ENCODE results near the gene TSLP. TPM values are rescaled to one million over a fixed set of nuclear protein-coding genes. Genes with fewer than 3 reads are reported as not detected.

The TSLP gene
- total RNA-seq, result under 1 TPM; 0.20 to 0.22 TPM
- polyA plus RNA-seq (ENCODE audit: insufficient read length in 2 of 2), result under 1 TPM; 0.09 to 0.14 TPM
- long read RNA-seq, donor 1, result 0 reads
- long read RNA-seq, donor 2, result 0 reads
- long read RNA-seq, donor 3, result 0 reads
- long read RNA-seq, donor 4, transcript TSLP-202 (2 exons, 2,411 nt), result major isoform, 5 of 5 reads
- long read RNA-seq, donor 4, partial matches to known transcripts, result 0 of 5 reads
- long read RNA-seq, donor 4, other reads (novel, unspliced or antisense), result 0 of 5 reads

- Histone ChIP-seq H3K4me1 (ENCODE audit: control insufficient read depth, insufficient read depth, low read length) (peaks cover 17% of the 10 kb centered on the region), H3K36me3 (ENCODE audit: control insufficient read depth, insufficient read depth, low read length) (no peaks in the 10 kb centered on the region), H3K4me3 (ENCODE audit: low read depth, low read length) (peak within 1 kb of the TSS; percentile 44), H3K27ac (ENCODE audit: low read depth, low read length) (no peak within 1 kb of the TSS), H3K27me3 (ENCODE audit: control insufficient read depth, insufficient read depth, low read length) (peaks cover 52% of the 10 kb centered on the region), H3K9me3 (ENCODE audit: control insufficient read depth, insufficient read depth, low read length) (no peaks in the 10 kb centered on the region)
- 67% methylated on average over 2 of the region's 4 CpGs for WGBS (ENCODE audit: insufficient coverage)
- DNase-seq (ENCODE audit: low read depth in 4 of 6, low spot score in 6 of 6), result no peak
Observed at GRCh38 chr5:111071413-111071812, at the start of gene TSLP. TSLP (plus strand) TSS chr5:111071713; CDS start chr5:111071891, 178 bp downstream.

- no peaks in the 10 kb centered on the region for H3K27me3 ChIP-seq (ENCODE audit: control insufficient read depth, insufficient read depth, low read length)
- H3K9me3 ChIP-seq (ENCODE audit: control insufficient read depth, insufficient read depth, low read length), result no peaks in the 10 kb centered on the region
- H3K4me3 ChIP-seq (ENCODE audit: low read depth, low read length), result no peak overlapping the region
- WGBS (ENCODE audit: insufficient coverage), result 84% methylated on average over 2 of the region's 5 CpGs
- no peaks in the 10 kb centered on the region for H3K36me3 ChIP-seq (ENCODE audit: control insufficient read depth, insufficient read depth, low read length)
- H3K4me1 ChIP-seq (ENCODE audit: control insufficient read depth, insufficient read depth, low read length), result no peaks in the 10 kb centered on the region
- no peak for DNase-seq (ENCODE audit: low read depth in 4 of 6, low spot score in 6 of 6)
- H3K27ac ChIP-seq (ENCODE audit: low read depth, low read length), result no peak overlapping the region
Observed at GRCh38 chr5:111022301-111022700, 49.2 kb upstream of the TSLP start.

DNA sequence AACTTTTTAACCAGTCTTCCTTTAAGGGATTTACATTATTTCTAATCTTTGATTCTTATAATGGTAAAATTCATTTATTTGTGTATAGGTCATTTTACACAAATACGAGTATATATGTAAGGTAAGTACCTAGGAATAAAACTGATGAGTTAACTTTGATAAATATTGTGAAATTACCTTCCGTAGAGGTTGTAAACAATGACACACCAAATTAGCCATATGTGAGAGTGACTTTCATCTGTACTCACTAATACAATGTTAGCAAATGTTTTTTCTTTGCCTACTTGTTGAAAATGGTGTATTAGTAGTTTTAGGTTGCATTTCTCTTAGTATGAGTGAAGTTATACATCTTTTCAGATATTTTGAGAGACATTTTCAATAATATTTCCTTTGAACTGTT, 42.6 kb upstream of the TSLP start:
- no CpG with 5 or more reads among the region's 2 CpGs for WGBS (ENCODE audit: insufficient coverage)
- H3K4me3 ChIP-seq (ENCODE audit: low read depth, low read length), result no peak overlapping the region
- H3K4me1 ChIP-seq (ENCODE audit: control insufficient read depth, insufficient read depth, low read length), result no peaks in the 10 kb centered on the region
- H3K9me3 ChIP-seq (ENCODE audit: control insufficient read depth, insufficient read depth, low read length), result no peaks in the 10 kb centered on the region
- no peak overlapping the region for H3K27ac ChIP-seq (ENCODE audit: low read depth, low read length)
- no peaks in the 10 kb centered on the region for H3K36me3 ChIP-seq (ENCODE audit: control insufficient read depth, insufficient read depth, low read length)
- no peak for DNase-seq (ENCODE audit: low read depth in 4 of 6, low spot score in 6 of 6)
- H3K27me3 ChIP-seq (ENCODE audit: control insufficient read depth, insufficient read depth, low read length), result no peaks in the 10 kb centered on the region

DNA sequence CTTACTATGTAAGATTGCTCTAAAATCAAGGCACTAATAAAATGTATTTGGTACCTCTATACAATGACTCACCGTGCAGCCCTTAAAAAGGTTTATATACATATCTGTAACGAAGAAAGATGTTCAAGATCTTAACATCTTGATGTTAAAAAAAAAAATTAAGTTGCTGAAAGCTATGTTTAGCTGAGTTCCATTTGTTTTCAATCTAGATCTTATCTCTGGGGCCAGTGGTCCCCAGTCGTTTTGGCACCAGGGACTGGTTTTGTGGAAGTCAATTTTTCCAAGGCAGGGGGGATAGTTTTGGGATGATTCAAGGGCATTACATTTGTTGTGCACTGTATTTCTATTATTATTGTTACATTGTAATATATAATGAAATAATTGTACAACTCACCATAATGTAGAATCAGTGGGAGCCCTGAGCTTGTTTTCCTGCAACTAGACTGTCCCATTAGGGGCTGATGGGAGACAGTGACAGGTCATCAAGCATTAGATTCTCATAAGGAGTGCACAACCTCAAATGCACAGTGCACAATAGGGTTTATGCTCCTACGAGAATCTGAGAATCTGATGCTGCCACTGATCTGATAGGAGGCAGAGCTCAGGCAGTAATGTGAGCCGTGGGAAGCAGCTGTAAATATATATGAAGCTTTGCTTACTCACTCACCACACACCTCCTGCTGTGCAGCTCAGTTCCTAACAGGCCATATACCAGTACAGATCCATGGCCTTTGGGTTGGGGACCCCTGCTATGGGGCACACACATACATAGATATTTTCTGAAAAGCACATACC, 27.6 kb upstream of the TSLP start:
- no peak overlapping the region for H3K4me3 ChIP-seq (ENCODE audit: low read depth, low read length)
- H3K4me1 ChIP-seq (ENCODE audit: control insufficient read depth, insufficient read depth, low read length), result no peaks in the 10 kb centered on the region
- peaks cover 2% of the 10 kb centered on the region for H3K9me3 ChIP-seq (ENCODE audit: control insufficient read depth, insufficient read depth, low read length)
- no peak for DNase-seq (ENCODE audit: low read depth in 4 of 6, low spot score in 6 of 6)
- H3K27ac ChIP-seq (ENCODE audit: low read depth, low read length), result no peak overlapping the region
- no peaks in the 10 kb centered on the region for H3K36me3 ChIP-seq (ENCODE audit: control insufficient read depth, insufficient read depth, low read length)
- no peaks in the 10 kb centered on the region for H3K27me3 ChIP-seq (ENCODE audit: control insufficient read depth, insufficient read depth, low read length)
- WGBS (ENCODE audit: insufficient coverage), result 60% methylated on average over 1 of the region's 5 CpGs

DNA sequence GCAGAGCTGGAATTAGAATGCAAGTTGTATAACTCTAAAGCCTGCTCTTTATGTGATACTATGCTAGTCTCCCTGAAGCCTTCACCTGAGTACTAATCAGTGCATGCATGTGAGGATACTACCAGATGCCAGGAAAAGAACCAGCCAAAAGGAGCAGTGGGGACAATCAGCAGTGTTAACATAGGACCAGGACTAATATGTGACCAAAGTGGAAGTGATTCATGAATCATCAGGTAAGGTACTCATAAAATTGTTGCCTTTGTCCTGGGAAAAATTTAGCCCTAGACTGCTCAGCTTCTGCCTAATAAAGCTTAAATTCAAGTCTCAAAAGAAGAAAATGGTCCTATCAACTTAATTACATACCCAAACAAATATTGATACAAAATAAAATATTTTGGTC, 13.4 kb upstream of the TSLP start:
- H3K4me3 ChIP-seq (ENCODE audit: low read depth, low read length), result no peak overlapping the region
- H3K27me3 ChIP-seq (ENCODE audit: control insufficient read depth, insufficient read depth, low read length), result no peaks in the 10 kb centered on the region
- no peak for DNase-seq (ENCODE audit: low read depth in 4 of 6, low spot score in 6 of 6)
- H3K27ac ChIP-seq (ENCODE audit: low read depth, low read length), result no peak overlapping the region
- H3K36me3 ChIP-seq (ENCODE audit: control insufficient read depth, insufficient read depth, low read length), result no peaks in the 10 kb centered on the region
- H3K9me3 ChIP-seq (ENCODE audit: control insufficient read depth, insufficient read depth, low read length), result no peaks in the 10 kb centered on the region
- H3K4me1 ChIP-seq (ENCODE audit: control insufficient read depth, insufficient read depth, low read length), result no peaks in the 10 kb centered on the region

GRCh38 chr5:111060169-111060568, 11.3 kb upstream of the TSLP start:
- no peaks in the 10 kb centered on the region for H3K9me3 ChIP-seq (ENCODE audit: control insufficient read depth, insufficient read depth, low read length)
- H3K4me3 ChIP-seq (ENCODE audit: low read depth, low read length), result no peak overlapping the region
- no peaks in the 10 kb centered on the region for H3K27me3 ChIP-seq (ENCODE audit: control insufficient read depth, insufficient read depth, low read length)
- no peak overlapping the region for H3K27ac ChIP-seq (ENCODE audit: low read depth, low read length)
- WGBS (ENCODE audit: insufficient coverage), result no CpG with 5 or more reads among the region's 2 CpGs
- H3K4me1 ChIP-seq (ENCODE audit: control insufficient read depth, insufficient read depth, low read length), result no peaks in the 10 kb centered on the region
- no peaks in the 10 kb centered on the region for H3K36me3 ChIP-seq (ENCODE audit: control insufficient read depth, insufficient read depth, low read length)
- no peak for DNase-seq (ENCODE audit: low read depth in 4 of 6, low spot score in 6 of 6)

GRCh38 chr5:111061618-111062017, 9.9 kb upstream of the TSLP start:
- Histone ChIP-seq H3K4me1 (ENCODE audit: control insufficient read depth, insufficient read depth, low read length) (no peaks in the 10 kb centered on the region), H3K4me3 (ENCODE audit: low read depth, low read length) (no peak overlapping the region), H3K36me3 (ENCODE audit: control insufficient read depth, insufficient read depth, low read length) (no peaks in the 10 kb centered on the region), H3K27ac (ENCODE audit: low read depth, low read length) (no peak overlapping the region), H3K27me3 (ENCODE audit: control insufficient read depth, insufficient read depth, low read length) (no peaks in the 10 kb centered on the region), H3K9me3 (ENCODE audit: control insufficient read depth, insufficient read depth, low read length) (no peaks in the 10 kb centered on the region)
- DNase-seq (ENCODE audit: low read depth in 4 of 6, low spot score in 6 of 6), result no peak

DNA sequence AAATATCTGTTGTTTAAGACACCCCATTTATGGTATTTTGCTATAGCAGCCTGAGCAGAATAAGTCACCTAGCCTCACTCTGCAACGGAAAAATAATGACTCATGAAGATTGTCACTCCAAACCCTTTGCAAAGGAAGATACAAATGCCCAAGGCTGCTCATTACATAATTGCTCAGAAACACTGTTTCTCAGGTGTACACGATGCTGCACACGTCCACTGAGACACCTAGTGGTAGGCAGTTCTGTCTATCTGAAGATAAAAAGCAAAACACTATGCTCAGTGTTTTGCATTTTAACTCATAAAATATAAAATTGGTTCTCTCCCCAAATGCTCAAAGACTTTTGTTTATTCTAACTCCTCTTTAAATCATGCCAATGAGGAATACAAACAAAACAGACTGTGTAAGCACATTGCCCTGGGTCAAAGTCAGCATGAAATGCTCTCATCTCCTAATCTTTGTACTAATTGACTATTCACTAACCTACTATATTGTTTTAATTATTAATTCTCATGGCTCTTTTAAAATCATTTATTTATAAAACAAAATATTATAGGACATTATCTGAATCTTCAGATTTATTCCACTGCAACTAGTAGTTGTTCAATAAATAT, 7.7 kb upstream of the TSLP start:
- Histone ChIP-seq H3K27me3 (ENCODE audit: control insufficient read depth, insufficient read depth, low read length) (peaks cover 4% of the 10 kb centered on the region), H3K27ac (ENCODE audit: low read depth, low read length) (no peak overlapping the region), H3K4me3 (ENCODE audit: low read depth, low read length) (no peak overlapping the region), H3K4me1 (ENCODE audit: control insufficient read depth, insufficient read depth, low read length) (no peaks in the 10 kb centered on the region), H3K36me3 (ENCODE audit: control insufficient read depth, insufficient read depth, low read length) (no peaks in the 10 kb centered on the region), H3K9me3 (ENCODE audit: control insufficient read depth, insufficient read depth, low read length) (no peaks in the 10 kb centered on the region)
- DNase-seq (ENCODE audit: low read depth in 4 of 6, low spot score in 6 of 6), result peak in 1 of 6 donors; percentile 64
- WGBS (ENCODE audit: insufficient coverage), result 67% methylated on average over 1 of the region's 3 CpGs

- Histone ChIP-seq H3K27ac (ENCODE audit: low read depth, low read length) (no peak overlapping the region), H3K36me3 (ENCODE audit: control insufficient read depth, insufficient read depth, low read length) (no peaks in the 10 kb centered on the region), H3K4me3 (ENCODE audit: low read depth, low read length) (no peak overlapping the region), H3K4me1 (ENCODE audit: control insufficient read depth, insufficient read depth, low read length) (peaks cover 9% of the 10 kb centered on the region), H3K9me3 (ENCODE audit: control insufficient read depth, insufficient read depth, low read length) (no peaks in the 10 kb centered on the region), H3K27me3 (ENCODE audit: control insufficient read depth, insufficient read depth, low read length) (peaks cover 26% of the 10 kb centered on the region)
- WGBS (ENCODE audit: insufficient coverage), result no CpG with 5 or more reads among the region's 2 CpGs
- no peak for DNase-seq (ENCODE audit: low read depth in 4 of 6, low spot score in 6 of 6)
Observed at GRCh38 chr5:111066261-111066938, 5.1 kb upstream of the TSLP start.
